HG02970 (cell line): Measurements from ENCODE around the gene MYBBP1A.

ENCODE experiments used
- ATAC-seq: cut with Tn5 transposase; IDR thresholded peaks from one replicate; pipeline ENCODE4 v1.9.1; 2021; ENCODE audit warnings: mild to moderate bottlenecking, moderate library complexity, moderate number of reproducible peaks; ENCODE audit not compliant: unreplicated experiment, low FRiP score

Gene MYBBP1A

GRCh38 chr17:4508207-4508606 is 47.0 kb downstream of the MYBBP1A start:
- no peak for ATAC-seq

DNA sequence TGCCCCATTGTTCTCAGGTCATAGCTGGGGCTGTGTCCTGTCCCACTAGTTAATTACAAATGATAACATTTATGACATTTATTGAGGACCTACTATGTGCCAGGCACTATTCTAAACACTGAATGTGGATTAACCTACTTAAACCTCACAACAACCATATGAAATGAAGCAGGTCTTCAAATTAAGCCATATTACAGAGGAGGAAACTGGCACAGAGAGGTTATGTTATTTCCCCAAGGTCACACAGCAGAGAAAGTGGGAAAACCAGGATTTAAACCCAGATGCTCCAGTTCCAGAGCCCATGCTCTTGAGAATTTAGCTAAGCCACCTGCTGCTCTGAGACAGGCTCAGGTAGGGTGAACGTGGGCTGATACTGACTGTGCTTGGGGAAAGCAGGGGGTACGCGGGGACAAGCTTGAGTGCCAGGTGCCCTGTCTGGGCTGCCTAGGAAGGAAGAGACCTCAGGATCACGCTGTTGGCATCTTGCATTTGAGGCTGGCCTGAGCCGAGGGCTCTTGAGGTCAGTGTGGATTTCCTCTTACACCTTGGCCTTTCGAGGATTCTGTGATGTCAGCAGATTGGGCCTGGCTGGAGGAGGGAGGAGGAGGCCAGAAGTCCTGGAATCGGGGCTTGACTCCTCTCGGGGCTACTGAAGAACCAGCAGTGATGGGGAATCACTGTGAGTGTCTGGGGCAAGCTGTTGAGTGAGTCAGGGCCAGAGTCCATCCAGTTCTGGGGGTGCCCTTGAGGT is 47.6 kb downstream of the MYBBP1A start:
- no peak for ATAC-seq

DNA sequence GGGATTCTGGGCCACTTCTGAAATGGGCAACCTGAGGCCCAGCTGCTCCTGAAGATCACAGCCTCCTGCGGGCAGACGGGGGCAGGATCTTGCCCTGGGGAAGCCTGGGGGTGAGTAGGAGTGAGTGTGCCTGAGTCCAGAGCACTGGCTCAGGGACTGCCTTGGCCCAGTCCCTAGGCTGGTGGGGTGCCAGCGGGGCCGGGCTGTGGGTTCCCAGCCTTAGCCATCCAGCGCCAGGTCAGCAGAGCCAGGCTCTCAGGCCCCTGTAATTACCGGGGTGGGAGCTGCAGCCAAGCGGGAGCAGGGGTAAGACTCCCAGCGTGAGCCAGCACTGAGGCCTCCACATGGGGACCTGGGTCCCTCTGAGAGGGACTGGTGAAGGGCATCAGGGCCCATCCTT is 48.3 kb downstream of the MYBBP1A start:
- no peak for ATAC-seq

DNA sequence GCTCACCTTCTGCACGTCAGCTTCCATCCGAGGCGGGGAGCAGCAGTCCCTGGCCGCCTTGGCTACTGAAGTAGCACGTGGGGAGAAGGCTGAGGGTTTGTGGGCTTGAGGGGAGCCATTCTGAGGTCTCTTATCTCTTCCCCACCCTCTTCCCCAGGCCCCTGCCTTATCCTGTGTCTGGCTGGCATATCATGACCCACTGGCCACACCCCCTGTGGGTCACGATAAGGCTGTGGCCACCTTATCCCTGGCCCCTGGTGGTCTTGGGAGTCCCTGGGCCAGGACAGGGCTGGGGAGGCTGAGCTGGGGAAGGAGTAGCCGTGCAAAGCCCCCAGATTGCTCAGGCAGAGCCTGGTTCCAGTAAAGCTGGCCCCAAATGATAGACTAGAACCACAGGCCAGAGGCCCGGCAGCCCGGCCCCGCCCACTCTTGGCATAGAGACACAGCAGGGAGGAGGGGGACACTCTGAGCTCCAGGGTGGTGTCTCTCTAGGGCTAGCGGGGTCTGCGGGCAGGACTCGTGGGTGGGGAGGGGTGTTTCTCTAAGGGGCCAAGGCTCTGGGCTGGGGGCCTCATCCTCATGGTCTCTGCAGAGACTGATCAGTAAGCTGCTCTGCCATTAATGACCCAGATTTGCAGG is 48.9 kb downstream of the MYBBP1A start:
- no peak for ATAC-seq

- ATAC-seq = no peak
These were observed 50.0 kb downstream of the MYBBP1A start for GRCh38 chr17:4505187-4505586.

DNA sequence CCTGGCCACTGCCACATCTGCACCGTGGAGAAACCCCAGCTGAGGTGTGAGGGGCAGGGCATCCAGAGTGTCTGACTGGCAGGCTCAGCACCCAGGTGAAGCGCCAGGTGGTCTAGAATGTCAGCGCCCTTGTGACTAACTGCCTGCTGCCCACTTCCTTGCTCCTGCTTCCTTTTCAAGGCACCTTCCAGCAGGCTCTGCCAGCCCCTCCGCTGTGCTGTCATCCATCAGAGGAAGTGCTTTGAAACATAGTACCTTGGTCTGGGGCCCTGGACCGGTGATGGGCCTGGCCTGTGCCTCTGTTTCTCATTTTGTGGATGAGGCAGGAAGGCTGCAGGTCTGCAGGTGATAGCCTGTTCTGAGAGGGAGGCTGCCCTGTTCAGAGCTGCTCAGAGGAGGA is 51.0 kb downstream of the MYBBP1A start:
- ATAC-seq = no peak

- no peak for ATAC-seq
These were observed 51.7 kb downstream of the MYBBP1A start for GRCh38 chr17:4503283-4504025.

DNA sequence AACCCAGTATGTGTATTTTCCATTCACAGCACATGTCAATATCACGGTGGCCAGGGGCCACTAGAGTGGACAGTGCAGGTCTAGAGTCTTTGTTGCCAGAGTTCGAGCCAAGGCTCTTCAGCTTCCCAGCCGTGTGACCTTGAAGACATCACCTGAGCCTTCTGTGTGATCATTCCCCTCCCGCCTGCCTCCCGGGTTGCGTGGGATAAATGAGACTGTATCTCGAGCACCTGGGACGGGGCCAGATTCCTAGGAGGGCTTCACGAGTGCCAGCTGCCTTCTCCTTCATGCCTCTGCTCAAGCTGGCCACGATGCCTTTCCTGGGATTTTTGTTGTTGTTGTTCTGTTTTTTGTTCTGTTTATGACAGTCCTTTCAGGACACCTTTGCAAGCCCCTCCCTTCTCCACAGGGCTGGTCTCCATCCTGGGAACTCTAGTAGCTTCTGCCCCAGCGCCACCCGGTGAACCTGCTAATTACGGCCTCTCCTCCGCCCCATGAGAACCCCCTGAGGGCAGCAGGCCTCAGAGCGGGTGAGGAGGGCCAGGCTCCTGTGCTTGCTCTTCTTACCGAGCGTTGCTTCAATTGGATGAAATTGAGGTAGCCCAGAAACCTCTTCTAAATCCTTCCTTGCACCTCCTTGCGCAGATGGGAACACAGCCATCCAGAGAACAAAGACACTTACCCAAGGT is 52.6 kb downstream of the MYBBP1A start:
- ATAC-seq = no peak

- ATAC-seq = no peak
These were observed 53.8 kb downstream of the MYBBP1A start for GRCh38 chr17:4501295-4501949.

DNA sequence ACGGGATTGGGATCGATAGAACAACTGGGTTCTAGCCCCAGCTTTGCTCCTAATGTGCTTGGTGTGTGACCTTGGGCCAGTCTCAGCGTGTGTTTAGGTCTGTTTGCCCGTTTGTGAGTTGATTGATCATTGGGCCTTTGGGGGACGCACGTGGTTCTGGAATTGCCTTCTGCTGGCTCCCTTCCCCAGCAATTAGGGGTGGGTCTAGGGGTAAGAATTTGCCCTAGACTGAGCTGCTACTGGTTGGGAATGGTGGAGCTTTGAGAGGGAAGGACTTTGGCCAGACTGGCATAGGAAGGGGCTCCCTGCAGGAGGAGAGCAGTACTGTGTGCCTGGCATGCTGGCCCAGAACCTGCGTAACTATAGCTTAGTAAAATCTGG is 55.0 kb downstream of the MYBBP1A start:
- ATAC-seq = no peak

DNA sequence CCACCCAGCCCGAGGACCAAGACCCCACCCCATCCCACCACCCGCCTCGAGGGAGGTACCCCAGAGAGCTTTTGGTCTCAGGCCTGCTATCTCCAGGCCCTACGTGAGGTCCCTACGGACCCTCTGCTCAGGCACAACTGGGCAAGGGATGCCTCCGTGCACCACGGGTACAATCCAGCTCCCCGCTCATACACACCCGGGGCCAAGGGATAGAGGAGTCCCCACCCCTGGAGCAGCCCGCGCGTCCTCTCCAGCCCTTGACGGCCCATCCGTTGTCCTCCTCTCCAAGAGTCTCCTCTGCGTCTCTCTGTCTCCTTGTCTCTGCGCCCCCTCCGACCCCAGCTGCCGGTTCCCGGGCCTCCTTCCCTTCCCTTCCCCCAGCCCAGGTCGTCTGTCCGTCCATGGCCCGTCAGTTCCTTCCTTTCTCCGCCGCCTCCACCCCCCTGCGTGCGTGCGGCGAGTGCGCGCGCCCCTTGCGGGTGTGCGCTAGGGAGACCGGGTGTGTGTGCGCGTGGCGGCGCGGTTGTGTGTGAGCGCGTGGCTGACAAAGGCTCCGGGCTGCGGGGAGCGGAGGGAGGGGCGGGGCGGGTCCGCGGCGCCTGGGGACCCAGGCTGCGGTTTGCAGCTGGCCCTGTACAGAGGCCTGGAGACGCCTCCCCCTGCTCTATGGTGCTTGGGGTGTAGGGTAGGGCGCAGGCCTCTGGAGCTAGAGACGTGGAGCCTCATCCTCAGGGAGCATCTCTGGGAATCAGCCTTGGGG is 55.6 kb downstream of the MYBBP1A start:
- no peak for ATAC-seq

DNA sequence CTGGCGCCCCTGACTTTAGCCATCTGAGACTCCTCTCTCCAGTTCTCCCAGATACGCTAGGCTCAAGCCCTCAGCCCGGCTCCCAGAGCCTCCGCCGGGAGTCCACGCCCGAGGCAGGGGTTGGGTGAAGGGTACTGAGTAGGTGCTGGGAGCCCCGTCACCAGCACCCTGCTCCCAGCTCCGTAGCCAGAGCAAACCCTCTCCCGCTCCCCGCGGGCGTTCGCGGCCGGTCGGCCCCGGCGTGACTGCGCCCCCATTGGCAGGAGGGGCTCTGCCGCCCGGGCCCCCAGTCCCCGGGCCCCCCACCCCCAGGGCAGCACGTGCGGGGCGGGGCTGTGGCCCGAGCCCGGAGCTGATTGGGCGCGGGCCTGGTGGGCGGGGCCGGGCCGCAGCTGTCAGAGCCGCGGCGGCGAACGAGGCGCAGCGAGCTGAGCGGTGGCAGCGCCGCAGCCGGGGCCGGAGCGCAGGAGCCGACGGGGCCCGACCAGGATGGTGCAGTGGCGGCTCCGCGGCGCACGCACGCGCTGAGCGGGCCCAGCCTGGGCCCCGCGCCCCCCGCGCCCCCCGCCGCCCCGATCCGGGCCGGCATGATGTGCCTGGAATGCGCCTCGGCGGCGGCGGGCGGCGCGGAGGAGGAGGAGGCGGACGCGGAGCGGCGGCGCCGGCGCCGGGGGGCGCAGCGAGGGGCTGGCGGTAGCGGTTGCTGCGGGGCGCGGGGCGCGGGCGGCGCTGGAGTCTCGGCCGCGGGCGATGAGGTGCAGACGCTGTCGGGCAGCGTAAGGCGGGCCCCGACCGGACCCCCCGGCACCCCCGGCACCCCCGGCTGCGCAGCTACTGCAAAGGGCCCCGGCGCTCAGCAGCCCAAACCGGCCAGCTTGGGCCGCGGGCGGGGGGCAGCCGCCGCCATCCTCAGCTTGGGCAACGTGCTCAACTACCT is 56.5 kb downstream of the MYBBP1A start, which contains the start of gene SPNS2:
Gene SPNS2, plus strand, starts transcription at position 421 of the 937 bp plus-strand sequence. Its CDS starts 167 bp downstream, at position 588.
- no peak for ATAC-seq

DNA sequence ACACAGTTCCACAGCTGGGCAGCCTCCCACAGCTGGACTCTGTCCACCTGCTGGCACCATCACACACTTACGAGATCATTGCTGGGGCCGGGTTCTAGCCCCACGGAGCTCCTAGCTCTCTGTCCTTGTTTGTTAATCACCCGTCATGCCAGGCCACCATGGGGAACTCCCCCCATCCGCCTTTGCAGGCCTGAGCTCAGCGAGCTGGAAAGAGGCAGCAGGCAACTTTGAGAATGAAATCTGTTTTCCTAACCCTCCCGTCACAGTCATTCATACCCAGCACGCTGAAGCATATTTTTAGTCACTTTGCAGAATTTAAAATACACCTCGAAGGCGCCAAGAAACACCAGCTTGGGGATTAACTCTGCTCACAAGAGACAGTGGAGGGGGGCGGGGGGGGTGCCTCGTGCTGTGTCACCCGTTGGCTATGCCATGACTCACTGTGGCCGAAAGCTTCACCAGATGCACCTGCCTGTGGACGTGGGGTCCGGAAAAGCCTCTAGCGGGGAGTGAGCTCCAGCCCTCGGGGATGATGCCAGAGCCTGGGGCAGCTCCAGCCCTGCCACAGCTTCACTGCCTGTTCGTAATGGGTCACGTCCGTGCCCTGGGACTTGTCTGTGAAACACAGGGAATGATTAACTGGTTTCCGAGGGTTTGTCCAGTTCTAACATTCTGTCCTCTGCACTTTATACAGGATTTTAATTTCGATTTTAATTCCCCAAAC is 57.9 kb downstream of the MYBBP1A start:
- no peak for ATAC-seq

DNA sequence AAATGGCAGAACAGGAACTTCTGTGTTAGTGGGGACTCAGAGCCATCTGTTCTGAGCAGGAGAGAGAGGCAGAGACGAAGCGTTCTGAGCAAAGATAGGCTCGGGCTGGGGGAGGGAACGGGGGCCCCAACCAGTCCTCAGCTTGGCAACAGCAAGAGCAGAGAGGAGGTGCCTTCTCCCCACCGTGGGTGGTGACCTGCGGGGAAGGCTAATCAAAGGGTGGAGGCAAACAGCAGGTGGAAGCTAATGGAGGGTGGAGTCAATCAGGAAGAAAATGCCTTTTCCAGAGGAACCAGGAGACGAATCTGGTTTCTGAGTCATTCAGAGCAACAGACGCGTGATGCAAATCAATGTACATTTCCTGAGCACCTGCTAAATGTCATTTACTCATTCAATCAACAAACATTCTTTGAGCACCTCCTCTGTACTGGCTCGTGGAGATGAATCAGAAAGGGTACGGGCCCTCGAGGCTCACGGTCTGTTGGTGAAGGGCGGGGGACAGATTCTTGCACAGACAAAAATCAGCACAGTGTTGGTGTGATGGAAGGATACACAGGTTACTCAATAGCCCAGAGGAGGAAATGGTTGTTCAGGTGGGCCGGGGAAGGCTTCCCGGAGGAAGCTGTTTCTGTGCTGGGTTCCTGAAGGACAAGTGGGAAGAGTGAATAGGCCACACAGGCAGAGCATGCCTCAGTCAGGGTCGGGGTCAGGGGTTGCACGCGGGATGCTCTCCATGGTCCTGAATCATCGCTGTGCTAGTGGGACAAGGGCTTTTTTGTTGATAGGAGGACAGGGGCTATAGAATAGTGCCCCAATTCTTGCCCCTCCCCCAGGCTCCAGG is 62.2 kb downstream of the MYBBP1A start:
- no peak for ATAC-seq

GRCh38 chr17:4490637-4491061 is 64.5 kb downstream of the MYBBP1A start:
- no peak for ATAC-seq

- ATAC-seq = no peak
These were observed 65.0 kb downstream of the MYBBP1A start for GRCh38 chr17:4490109-4490591.
